ENCODE results near the gene TMEM86B.

Gene TMEM86B

DNA sequence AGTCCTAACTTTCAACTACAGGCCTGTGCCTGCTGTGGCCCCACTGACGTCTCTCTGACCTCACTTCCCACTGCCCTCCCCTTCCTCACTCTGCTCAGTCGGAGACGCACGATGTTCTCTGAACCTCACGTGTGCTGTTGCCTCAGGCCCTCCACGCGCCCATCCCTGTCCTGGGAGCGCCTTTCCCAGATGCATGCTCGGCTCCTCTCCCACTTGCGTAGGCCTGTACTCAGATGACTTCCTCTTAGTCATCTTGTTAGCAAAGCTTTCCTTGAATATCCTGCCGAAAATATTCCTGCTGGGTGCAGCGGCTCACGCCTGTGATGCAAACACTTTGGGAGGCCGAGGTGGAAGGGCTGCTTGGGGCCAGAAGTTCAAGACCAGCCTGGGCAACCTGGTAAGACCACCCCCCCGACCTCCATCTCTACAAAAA, 39.1 kb downstream of the TMEM86B start:
- FAIRE-seq (no peak), DNase-seq (ENCODE audit: insufficient read length, low spot score) (no peak)
- TF ChIP-seq TAF1 (IDR thresholded peaks at IDR 0.05; ENCODE audit: low read depth, low read length) = no peak
- no peak for TF ChIP-seq POU2F2 (IDR thresholded peaks at IDR 0.05; ENCODE audit: low read depth, low read length)
- TF ChIP-seq POLR2A (IDR thresholded peaks at IDR 0.05; ENCODE audit: low read depth, low read length) = no peak
- no peak for TF ChIP-seq SPI1 (IDR thresholded peaks at IDR 0.05; ENCODE audit: low read depth, low read length)
- TF ChIP-seq PAX5 (IDR thresholded peaks at IDR 0.05; ENCODE audit: insufficient read depth, low read length, severe bottlenecking) = no peak
- no peak for TF ChIP-seq POLR2AphosphoS5 (IDR thresholded peaks at IDR 0.05; ENCODE audit: low read depth, low read length)

DNA sequence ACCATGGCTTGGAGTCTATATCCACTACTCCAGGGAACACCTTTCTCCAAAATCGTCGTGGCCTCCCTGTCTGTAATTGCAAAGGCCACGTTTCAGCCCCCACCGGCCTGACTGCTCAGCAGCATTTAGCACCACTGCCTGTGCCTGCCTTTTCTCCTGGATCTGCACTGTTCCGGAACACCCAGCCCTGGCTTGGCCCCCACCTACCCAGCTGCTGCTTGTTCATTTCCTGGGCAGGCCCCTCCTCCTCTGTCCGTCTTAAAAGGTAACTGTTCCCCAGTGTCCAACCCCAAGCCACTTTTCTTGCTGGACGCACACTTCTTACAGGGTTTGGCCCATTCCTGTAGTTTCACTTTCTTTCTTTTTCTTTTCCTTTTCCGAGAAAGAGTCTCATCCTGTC, 39.9 kb downstream of the TMEM86B start:
- TF ChIP-seq TAF1 (IDR thresholded peaks at IDR 0.05; ENCODE audit: low read depth, low read length) (no peak), POLR2A (IDR thresholded peaks at IDR 0.05; ENCODE audit: low read depth, low read length) (no peak), SPI1 (IDR thresholded peaks at IDR 0.05; ENCODE audit: low read depth, low read length) (no peak), PAX5 (IDR thresholded peaks at IDR 0.05; ENCODE audit: insufficient read depth, low read length, severe bottlenecking) (no peak), POU2F2 (IDR thresholded peaks at IDR 0.05; ENCODE audit: low read depth, low read length) (no peak), POLR2AphosphoS5 (IDR thresholded peaks at IDR 0.05; ENCODE audit: low read depth, low read length) (no peak)
- DNase-seq (ENCODE audit: insufficient read length, low spot score) (no peak), FAIRE-seq (no peak)

DNA sequence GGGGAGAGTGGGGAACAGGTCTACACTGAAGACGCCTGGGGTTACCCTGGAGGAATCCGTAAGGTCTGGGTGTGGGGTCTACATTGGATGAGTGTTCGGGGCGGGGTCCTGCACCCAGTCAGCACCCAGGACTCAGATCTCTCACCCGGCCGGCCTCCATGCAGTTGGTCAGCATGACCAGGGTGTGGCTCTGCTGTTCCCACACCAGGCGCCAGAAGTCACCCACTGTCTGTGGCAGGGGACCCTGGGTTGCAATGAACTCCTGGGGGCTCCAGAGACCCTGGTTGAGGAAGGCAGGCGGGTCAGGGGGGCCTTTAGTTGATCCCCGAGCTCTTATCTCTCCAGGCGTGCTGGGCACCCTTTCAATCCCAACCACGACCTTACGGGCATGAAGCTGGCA, 42.5 kb downstream of the TMEM86B start:
- FAIRE-seq = no peak
- no peak for DNase-seq (ENCODE audit: insufficient read length, low spot score)
- no peak for TF ChIP-seq POLR2A (IDR thresholded peaks at IDR 0.05; ENCODE audit: low read depth, low read length)
- no peak for TF ChIP-seq POLR2AphosphoS5 (IDR thresholded peaks at IDR 0.05; ENCODE audit: low read depth, low read length)
- no peak for TF ChIP-seq TAF1 (IDR thresholded peaks at IDR 0.05; ENCODE audit: low read depth, low read length)
- no peak for TF ChIP-seq POU2F2 (IDR thresholded peaks at IDR 0.05; ENCODE audit: low read depth, low read length)
- TF ChIP-seq PAX5 (IDR thresholded peaks at IDR 0.05; ENCODE audit: insufficient read depth, low read length, severe bottlenecking) = no peak
- no peak for TF ChIP-seq SPI1 (IDR thresholded peaks at IDR 0.05; ENCODE audit: low read depth, low read length)

DNA sequence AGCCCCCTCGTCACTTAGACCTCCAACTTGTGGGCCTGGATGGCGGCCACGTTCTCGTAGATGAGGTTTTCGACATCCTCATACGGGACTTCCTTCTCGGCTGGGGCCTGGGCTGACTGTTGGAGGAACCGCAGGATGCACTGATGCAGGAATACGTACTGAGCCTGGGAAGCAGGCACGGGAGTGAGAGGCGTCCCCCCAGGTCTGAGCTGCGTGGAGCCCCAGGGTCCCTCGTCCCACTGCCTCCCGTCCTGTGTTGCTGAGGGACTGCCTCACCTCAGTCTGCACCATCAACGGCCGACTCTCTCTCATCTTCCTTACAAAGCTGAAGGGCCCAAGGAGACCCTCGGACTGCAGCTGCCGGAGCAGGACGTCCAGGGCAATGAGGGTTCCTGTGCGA, 46.8 kb downstream of the TMEM86B start:
- FAIRE-seq = no peak
- no peak for TF ChIP-seq POLR2AphosphoS5 (IDR thresholded peaks at IDR 0.05; ENCODE audit: low read depth, low read length)
- TF ChIP-seq PAX5 (IDR thresholded peaks at IDR 0.05; ENCODE audit: insufficient read depth, low read length, severe bottlenecking) = no peak
- TF ChIP-seq TAF1 (IDR thresholded peaks at IDR 0.05; ENCODE audit: low read depth, low read length) = no peak
- no peak for TF ChIP-seq SPI1 (IDR thresholded peaks at IDR 0.05; ENCODE audit: low read depth, low read length)
- no peak for TF ChIP-seq POLR2A (IDR thresholded peaks at IDR 0.05; ENCODE audit: low read depth, low read length)
- no peak for TF ChIP-seq POU2F2 (IDR thresholded peaks at IDR 0.05; ENCODE audit: low read depth, low read length)
- DNase-seq (ENCODE audit: insufficient read length, low spot score) = no peak

DNA sequence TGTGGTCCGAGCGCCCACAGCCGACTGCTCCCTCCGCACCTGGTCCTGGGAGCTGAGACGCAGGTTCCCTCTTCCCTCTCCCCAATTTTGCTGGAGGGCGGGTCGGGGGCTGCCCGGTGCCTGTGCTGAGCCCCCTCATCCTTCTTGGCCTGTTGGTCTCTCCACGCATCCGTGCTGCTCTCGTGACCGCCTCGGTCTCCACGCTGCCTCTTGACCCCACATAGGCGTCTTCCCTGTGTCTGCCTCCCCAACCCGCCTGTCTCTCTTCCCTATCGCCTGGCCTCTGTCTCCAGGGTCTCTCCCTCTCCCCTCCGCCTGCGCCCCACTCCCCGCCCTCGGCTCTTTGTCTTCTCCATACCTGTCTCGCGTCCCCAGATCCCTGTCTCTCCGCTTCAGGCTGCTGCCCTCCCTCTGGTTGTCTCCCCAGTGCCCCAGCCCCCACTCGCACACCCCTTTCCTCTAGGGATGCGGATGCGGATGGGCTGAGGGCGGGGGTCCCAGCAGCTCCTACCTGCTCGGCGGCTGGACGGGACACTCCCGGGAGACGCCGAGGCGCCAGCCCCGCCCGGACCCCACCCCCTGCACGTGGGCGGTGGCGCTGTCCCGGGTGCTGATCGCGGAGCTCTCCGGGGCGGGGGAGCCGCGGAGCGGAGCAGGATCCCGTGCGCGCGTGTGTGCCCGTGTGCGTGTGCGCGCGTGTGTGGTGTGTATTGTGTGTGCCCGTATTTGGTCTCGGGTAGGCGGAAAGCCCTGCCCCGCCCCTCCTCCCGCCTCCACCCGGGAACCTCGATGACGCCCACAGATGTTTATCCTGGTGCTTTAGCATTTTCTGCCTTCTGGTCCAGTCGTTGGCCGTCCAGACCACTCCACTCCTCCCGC, 48.7 kb downstream of the TMEM86B start, which contains the start of gene SYT5:
SYT5 (minus strand) TSS at position 684 of the 879 bp plus-strand sequence. CDS start 1,248 bp downstream, outside the sequence.
- DNase-seq (ENCODE audit: insufficient read length, low spot score) (peak; percentile 78), FAIRE-seq (no peak)
- no peak for TF ChIP-seq POU2F2 (IDR thresholded peaks at IDR 0.05; ENCODE audit: low read depth, low read length)
- no peak for TF ChIP-seq PAX5 (IDR thresholded peaks at IDR 0.05; ENCODE audit: insufficient read depth, low read length, severe bottlenecking)
- no peak for TF ChIP-seq POLR2A (IDR thresholded peaks at IDR 0.05; ENCODE audit: low read depth, low read length)
- TF ChIP-seq POLR2AphosphoS5 (IDR thresholded peaks at IDR 0.05; ENCODE audit: low read depth, low read length) = no peak
- TF ChIP-seq TAF1 (IDR thresholded peaks at IDR 0.05; ENCODE audit: low read depth, low read length) = no peak
- no peak for TF ChIP-seq SPI1 (IDR thresholded peaks at IDR 0.05; ENCODE audit: low read depth, low read length)

DNA sequence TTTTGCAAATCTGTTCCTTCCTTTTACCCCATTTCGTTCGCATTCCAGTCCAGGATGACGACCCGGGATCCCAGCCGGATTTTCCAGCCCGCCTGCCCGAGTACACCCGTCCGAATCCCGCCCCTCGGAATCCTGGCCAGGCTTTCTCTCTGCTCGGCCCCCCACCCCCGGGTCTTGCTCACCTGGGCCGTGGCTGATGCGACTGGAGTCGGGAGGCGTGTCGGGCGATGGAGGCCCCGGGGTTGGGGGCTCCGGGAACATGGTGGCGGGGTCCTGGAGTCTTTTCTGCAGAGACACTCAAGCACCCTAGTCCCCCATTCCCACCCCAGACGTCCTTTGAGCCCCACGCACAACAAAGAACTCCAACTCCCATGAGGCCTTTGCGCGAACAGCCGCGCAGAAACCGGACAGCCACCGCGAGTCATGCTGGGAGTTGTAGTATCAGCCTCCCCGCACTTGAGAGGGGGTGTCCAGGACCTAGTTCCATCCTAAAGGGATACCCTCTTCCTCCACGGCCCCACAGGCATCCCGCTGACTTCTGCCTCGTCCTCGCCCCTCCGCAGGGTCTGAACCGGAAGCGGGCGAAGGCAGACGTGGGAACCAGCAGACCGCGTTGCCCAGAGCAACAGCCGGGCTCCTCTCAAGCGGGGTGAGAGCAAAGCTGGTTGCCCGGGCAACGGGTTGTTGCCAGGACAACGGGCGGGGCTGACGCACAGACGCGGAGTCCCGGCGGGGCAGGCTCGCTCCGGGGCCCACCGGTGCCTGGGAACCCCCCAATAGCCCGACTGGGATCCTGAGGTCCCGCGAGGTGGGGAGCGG, 49.6 kb downstream of the TMEM86B start:
- DNase-seq (ENCODE audit: insufficient read length, low spot score) (peak; percentile 98), FAIRE-seq (peak; percentile 96)
- TF ChIP-seq POLR2A (IDR thresholded peaks at IDR 0.05; ENCODE audit: low read depth, low read length) = no peak
- 0 out of 2 replicates have a peak, but pooled peaks have one; percentile 28 for TF ChIP-seq POU2F2 (IDR thresholded peaks at IDR 0.05; ENCODE audit: low read depth, low read length)
